A549 (cell line): Measurements from ENCODE around the gene PPFIA2. TPM values are rescaled to one million over a fixed set of nuclear protein-coding genes. Genes with fewer than 3 reads are reported as not detected.
A peak's percentile ranks its signal among the peaks of the same experiment; 100 is the strongest.
"Not testable (repeated sequence)": the region's sequence is repeated elsewhere in the genome, so short reads cannot be mapped to it uniquely, and the experiment has no call there.

Experiments
- ATAC-seq, 2 experiments: fragments of 200-7000 bp in 1 of 2; fragments of >200 bp in 1 of 2; cut with Nextera tagmentation in 1 of 2; cut with Tn5 transposase in 1 of 2; 3 replicates each; pipeline versions ENCODE4 v1.8.0 to v1.9.1; 2018 to 2020; ENCODE audit warnings: mild to moderate bottlenecking in 1 of 2, moderate library complexity in 1 of 2
- CTCF ChIA-PET: fragments of 300-600 bp; sonication (Branson Sonifier 250); formaldehyde crosslinking; extraction: SDS; loops from one replicate; lab custom pipeline; 2021; ENCODE audit warnings: antibody characterized with exemption, inconsistent platforms; lab: Yijun Ruan, JAX
- POLR2A ChIA-PET: fragments of 350-600 bp; formaldehyde crosslinking; extraction: SDS; loops from one replicate; lab custom pipeline; 2021; ENCODE audit warnings: antibody characterized with exemption, inconsistent platforms; lab: Yijun Ruan, JAX
- DNase-seq, 2 experiments: peaks; one replicate each; pipeline versions ENCODE4 v3.0.0 to v3.0.0-alpha.2; 2011 to 2016; ENCODE audit warnings: low read depth in 1 of 2, low spot score in 1 of 2
- FAIRE-seq: peaks from 2 replicates; lab custom pipeline; 2011; peaks lifted over from hg19 to GRCh38; lab: Jason Lieb, UNC
- H3K27ac ChIP-seq, 2 experiments: fragments of >200 bp; sonication (Bioruptor Twin); formaldehyde crosslinking; 3 replicates each; pipeline ENCODE4 v1.5.1; 2016 to 2017
- H3K4me1 ChIP-seq: fragments of >200 bp; sonication (Bioruptor Twin); formaldehyde crosslinking; 3 replicates; pipeline ENCODE4 v1.6.1; 2016
- H3K4me2 ChIP-seq: fragments of >200 bp; sonication (Bioruptor Twin); formaldehyde crosslinking; 3 replicates; pipeline ENCODE4 v1.6.1; 2016
- H3K4me3 ChIP-seq: fragments of >200 bp; sonication (Bioruptor Twin); formaldehyde crosslinking; 3 replicates; pipeline ENCODE4 v1.5.1; 2016
- H3K9me3 ChIP-seq: fragments of >200 bp; sonication (Bioruptor Twin); formaldehyde crosslinking; 3 replicates; pipeline ENCODE4 v1.6.1; 2016
- ATOH8 ChIP-seq: fragments of 250-450 bp; sonication (Bioruptor Pico); IDR thresholded peaks from 2 replicates; pipeline ENCODE4 v1.5.0; 2020; ENCODE audit warnings: low read depth, mild to moderate bottlenecking, moderate library complexity
- CBX2 ChIP-seq: fragments of 200-600 bp; sonication (generic); IDR thresholded peaks from 2 replicates; pipeline ENCODE4 v1.6.1; 2016; ENCODE audit warnings: low read depth, mild to moderate bottlenecking, borderline replicate concordance
- CTCF ChIP-seq: fragments of >200 bp; sonication (Bioruptor Twin); formaldehyde crosslinking; IDR thresholded peaks from 3 replicates; pipeline ENCODE4 v1.5.1; 2016
- EP300 ChIP-seq, 2 experiments: fragments of >200 bp; sonication (Bioruptor Twin); formaldehyde crosslinking; IDR thresholded peaks; 2 replicates in 1 of 2; 3 replicates in 1 of 2; pipeline ENCODE4 v1.6.1; 2016 to 2017
- FOSL2 ChIP-seq, 2 experiments: fragments of 450-650 bp in 1 of 2; fragments of >200 bp in 1 of 2; sonication (Bioruptor Twin) in 1 of 2; formaldehyde crosslinking; IDR thresholded peaks; 2 replicates each; pipeline versions ENCODE4 v1.5.0 to v1.6.1; 2016 to 2020; ENCODE audit warnings: mild to moderate bottlenecking in 1 of 2, moderate library complexity in 1 of 2
- FOXS1 ChIP-seq: fragments of 250-450 bp; sonication (Bioruptor Pico); IDR thresholded peaks from 2 replicates; pipeline ENCODE4 v1.5.0; 2020; ENCODE audit warnings: mild to moderate bottlenecking, moderate library complexity
- HDAC2 ChIP-seq: fragments of 200-600 bp; sonication (generic); IDR thresholded peaks from 2 replicates; pipeline ENCODE4 v1.6.1; 2016
- HES2 ChIP-seq: fragments of >200 bp; sonication (Bioruptor Twin); formaldehyde crosslinking; IDR thresholded peaks from 2 replicates; pipeline ENCODE4 v1.6.1; 2016
- HOXA7 ChIP-seq: fragments of 250-450 bp; sonication (Bioruptor Pico); IDR thresholded peaks from 2 replicates; pipeline ENCODE4 v1.5.0; 2020; ENCODE audit warnings: mild to moderate bottlenecking, moderate library complexity
- HOXB5 ChIP-seq: fragments of 250-450 bp; sonication (Bioruptor Pico); IDR thresholded peaks from 2 replicates; pipeline ENCODE4 v1.5.0; 2020; ENCODE audit warnings: mild to moderate bottlenecking, moderate library complexity
- KDM1A ChIP-seq: fragments of 200-600 bp; sonication (generic); IDR thresholded peaks from 2 replicates; pipeline ENCODE4 v1.6.1; 2016; ENCODE audit warnings: low read depth, mild to moderate bottlenecking
- MAX ChIP-seq: IDR thresholded peaks from 2 replicates; pipeline ENCODE4 v1.6.1; 2012
- NFE2L2 ChIP-seq: fragments of 150-350 bp; conservative IDR thresholded peaks from 2 replicates; pipeline ENCODE4 v1.6.1; 2014; ENCODE audit warnings: low read length
- NR3C1 ChIP-seq: fragments of >200 bp; sonication (Bioruptor Twin); formaldehyde crosslinking; IDR thresholded peaks from 3 replicates; pipeline ENCODE4 v1.6.1; 2017
- POLR2A ChIP-seq: IDR thresholded peaks from 2 replicates; pipeline ENCODE4 v1.6.1; 2012; ENCODE audit warnings: mild to moderate bottlenecking, low read length
- RNF2 ChIP-seq: fragments of 200-600 bp; sonication (generic); IDR thresholded peaks from 2 replicates; pipeline ENCODE4 v1.6.1; 2016; ENCODE audit warnings: low read depth, mild to moderate bottlenecking, antibody characterized with exemption, moderate library complexity, borderline replicate concordance
- TP53 ChIP-seq: fragments of 250-450 bp; sonication (Bioruptor Pico); IDR thresholded peaks from 2 replicates; pipeline ENCODE4 v1.5.0; 2021; ENCODE audit warnings: mild to moderate bottlenecking, moderate library complexity
- ZNF302 ChIP-seq: fragments of 250-450 bp; sonication (Bioruptor Pico); IDR thresholded peaks from 2 replicates; pipeline ENCODE4 v1.9.0; 2021; ENCODE audit warnings: inconsistent platforms, mild to moderate bottlenecking, moderate library complexity
- WGBS: methylation state at CpG from one replicate; pipeline ENCODE4 v1.1.6; 2017; ENCODE audit errors: missing lambda C conversion rate; 5-methylcytosine and 5-hydroxymethylcytosine counted together
- polyA plus RNA-seq, 4 experiments: library from polyadenylated mRNA; depleted of rRNA in 3 of 4; stranded (reverse); fragments of >200 nt; fragmentation: RNase III in 1 of 4; extraction: RNeasy Plus Mini Kit Qiagen cat#74134 plus additional on column Dnase treatment in 1 of 4; gene quantifications; 2 replicates in 3 of 4; 3 replicates in 1 of 4; pipeline ENCODE4 v1.2.3, GENCODE V29; 2011 to 2017

PPFIA2 gene
- polyA plus RNA-seq, 2 of the 4 experiments (the other 2 are of a cell fraction), result not detected

- no peaks in the 10 kb centered on the region for H3K9me3 ChIP-seq
- H3K4me2 ChIP-seq, result no peak overlapping the region
- no peak overlapping the region for H3K4me3 ChIP-seq
- ChIA-PET POLR2A (no interaction called here), CTCF (no interaction called here)
- H3K4me1 ChIP-seq, result no peaks in the 10 kb centered on the region
- TF ChIP-seq MAX (no peak), EP300 (IDR thresholded peaks at IDR 0.05) (no peak), HOXB5 (CRISPR knock-in tag) (no peak), HDAC2 (no peak), RNF2 (no peak), TP53 (CRISPR knock-in tag) (no peak), CBX2 (no peak), ZNF302 (CRISPR knock-in tag) (no peak), NR3C1 (no peak), FOSL2 (IDR thresholded peaks at IDR 0.05) (no peak), FOSL2 (CRISPR knock-in tag; IDR thresholded peaks at IDR 0.05) (no peak), HOXA7 (CRISPR knock-in tag) (no peak), HES2 (no peak), FOXS1 (CRISPR knock-in tag) (no peak), POLR2A (no peak), KDM1A (no peak)
- 81% methylated on average over 1 of the region's 1 CpG for WGBS
- ATAC-seq, result no peak
- DNase-seq, result no peak
- FAIRE-seq, result no peak
- no peak overlapping the region for H3K27ac ChIP-seq
These were observed 547.8 kb downstream of the PPFIA2 start for GRCh38 chr12:81211306-81211705.

GRCh38 chr12:81209772-81210225 is 549.4 kb downstream of the PPFIA2 start:
- FAIRE-seq, H3K4me1 ChIP-seq, H3K27ac ChIP-seq, ATAC-seq, H3K4me3 ChIP-seq, POLR2A ChIA-PET, H3K9me3 ChIP-seq: not testable (repeated sequence)
- WGBS, result 8% methylated on average over 2 of the region's 2 CpGs
- H3K4me2 ChIP-seq, result 0 out of 3 replicates have a peak overlapping the region, but pooled peaks have one; percentile 14
- CTCF ChIA-PET, result interaction anchor here (0.6 kb wide), 1 partner anchor 154 kb away, joined by 3 read pairs; no protein-coding TSS in a partner anchor
- peak in 1 of 2 experiments; percentile 20 for DNase-seq

- Histone ChIP-seq H3K27ac (no peak overlapping the region), H3K4me1 (no peaks in the 10 kb centered on the region), H3K4me2 (no peak overlapping the region), H3K9me3 (no peaks in the 10 kb centered on the region), H3K4me3 (no peak overlapping the region)
- CTCF ChIA-PET, result interaction anchor here (1.6 kb wide), 1 partner anchor 10 kb away, joined by 4 read pairs; no protein-coding TSS in a partner anchor
- ATAC-seq (no peak), FAIRE-seq (no peak), DNase-seq (no peak)
- POLR2A ChIA-PET, result no interaction called here
- TF ChIP-seq ATOH8 (no peak), NFE2L2 (no peak), CTCF (no peak)
These were observed 550.1 kb downstream of the PPFIA2 start for GRCh38 chr12:81209012-81209411.
